Activated effector memory CD4-positive, alpha-beta T cell treated with Interleukin-2 at 50 U/mL for 16 hours (primary cell): ENCODE measurements around the gene FAM47E.

Source experiments
- DNase-seq: peaks from one replicate; pipeline ENCODE4 v3.0.0-alpha.2; 2020

The FAM47E gene

GRCh38 chr4:76251441-76252270, at the start of gene FAM47E:
Gene FAM47E, plus strand, starts transcription at chr4:76251721. Its CDS starts 26 bp downstream, at chr4:76251747.
- peak; percentile 1 for DNase-seq

GRCh38 chr4:76203541-76203940, 48.0 kb upstream of the FAM47E start:
- DNase-seq = no peak

- no peak for DNase-seq
Observed at GRCh38 chr4:76204936-76205335, 46.6 kb upstream of the FAM47E start.

GRCh38 chr4:76205476-76205875, 46.0 kb upstream of the FAM47E start:
- DNase-seq = no peak

- no peak for DNase-seq
Observed at GRCh38 chr4:76206222-76206942, 45.1 kb upstream of the FAM47E start.

- no peak for DNase-seq
Observed at GRCh38 chr4:76207549-76207948, 44.0 kb upstream of the FAM47E start.

- DNase-seq = no peak
Observed at GRCh38 chr4:76208005-76208765, 43.3 kb upstream of the FAM47E start.

- no peak for DNase-seq
Observed at GRCh38 chr4:76209881-76210280, 41.6 kb upstream of the FAM47E start.

GRCh38 chr4:76210452-76210851, 41.1 kb upstream of the FAM47E start:
- no peak for DNase-seq

GRCh38 chr4:76211769-76212708, 39.5 kb upstream of the FAM47E start:
- DNase-seq = no peak

- peak; percentile 22 for DNase-seq
Observed at GRCh38 chr4:76212851-76213414, 38.6 kb upstream of the FAM47E start.

GRCh38 chr4:76213415-76214176, 37.9 kb upstream of the FAM47E start, which contains the start of gene SCARB2:
Gene SCARB2, minus strand, starts transcription at chr4:76213824. Its CDS starts 281 bp downstream, at chr4:76213543.
- DNase-seq = peak; percentile 66

GRCh38 chr4:76214177-76214675, 37.3 kb upstream of the FAM47E start:
- DNase-seq = no peak

- no peak for DNase-seq
Observed at GRCh38 chr4:76215077-76215476, 36.4 kb upstream of the FAM47E start.

GRCh38 chr4:76216524-76216923, 35.0 kb upstream of the FAM47E start:
- no peak for DNase-seq

- DNase-seq = no peak
Observed at GRCh38 chr4:76216975-76217814, 34.3 kb upstream of the FAM47E start.

GRCh38 chr4:76219299-76220055, 32.0 kb upstream of the FAM47E start:
- no peak for DNase-seq

- no peak for DNase-seq
Observed at GRCh38 chr4:76224171-76224570, 27.4 kb upstream of the FAM47E start.

GRCh38 chr4:76226418-76226817, 25.1 kb upstream of the FAM47E start:
- DNase-seq = no peak
